ENCODE measurements around the gene ANO10.
"Not testable (repeated sequence)": the region's sequence is repeated elsewhere in the genome, so short reads cannot be mapped to it uniquely, and the experiment has no call there.

ANO10 gene

DNA sequence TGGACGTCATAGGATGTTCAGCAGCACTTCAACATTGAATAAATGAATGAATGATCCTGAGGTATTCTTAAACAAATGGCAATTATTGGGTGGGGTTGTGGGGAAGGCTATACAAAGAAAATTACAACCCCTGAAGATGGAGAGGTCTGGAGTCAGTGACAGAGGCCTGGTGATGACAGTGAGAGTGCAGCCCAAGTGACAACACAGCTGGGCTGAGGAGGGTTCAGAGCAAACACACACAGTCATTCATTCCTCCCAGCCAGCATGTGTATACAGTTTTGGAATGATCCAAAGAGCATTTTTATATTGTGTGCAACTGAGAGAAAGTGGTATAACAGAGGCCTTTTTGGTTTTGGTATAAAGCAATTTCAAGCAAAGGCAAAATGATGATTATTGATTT, 148.1 kb downstream of the ANO10 start:
- no peak for DNase-seq (ENCODE audit: low spot score)

DNA sequence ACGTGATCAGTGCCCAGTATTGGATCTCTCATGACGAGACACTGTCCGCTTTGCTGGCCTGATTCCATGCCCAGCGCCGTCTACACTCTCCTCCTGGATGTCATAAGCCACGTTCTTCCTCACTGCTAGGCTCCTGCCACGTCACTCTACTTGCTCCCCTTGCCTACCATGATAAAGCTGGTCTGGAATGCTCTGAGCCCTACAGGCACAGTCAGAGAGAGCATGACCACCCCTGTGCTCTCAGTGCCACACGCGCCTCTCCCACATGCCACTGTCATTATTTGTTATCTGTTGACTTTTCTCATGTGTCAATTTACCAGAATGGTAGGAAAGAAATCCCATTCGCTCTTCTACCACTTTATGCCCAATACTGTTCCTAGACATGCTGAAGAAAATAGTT, 148.6 kb downstream of the ANO10 start:
- no peak for DNase-seq (ENCODE audit: low spot score)

DNA sequence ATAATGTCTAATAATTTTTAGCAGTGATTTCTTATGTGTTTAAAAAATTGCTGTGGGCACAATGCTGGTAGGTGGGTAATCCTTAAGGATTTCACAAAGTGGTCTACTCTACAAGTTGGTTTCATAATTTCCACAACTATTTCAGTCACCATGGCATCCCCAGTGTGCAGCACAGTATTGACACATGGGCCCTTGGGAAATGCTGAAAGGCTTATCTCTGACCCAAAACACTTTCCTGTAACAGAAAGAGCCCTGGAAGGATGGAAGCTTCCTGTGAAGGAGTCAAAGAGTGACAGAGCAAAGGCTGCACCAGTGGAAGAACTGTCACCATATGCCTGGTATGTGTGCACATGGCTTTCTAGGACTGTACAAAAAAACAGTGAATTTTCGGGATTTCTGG, 153.7 kb downstream of the ANO10 start:
- no peak for DNase-seq (ENCODE audit: low spot score)

DNA sequence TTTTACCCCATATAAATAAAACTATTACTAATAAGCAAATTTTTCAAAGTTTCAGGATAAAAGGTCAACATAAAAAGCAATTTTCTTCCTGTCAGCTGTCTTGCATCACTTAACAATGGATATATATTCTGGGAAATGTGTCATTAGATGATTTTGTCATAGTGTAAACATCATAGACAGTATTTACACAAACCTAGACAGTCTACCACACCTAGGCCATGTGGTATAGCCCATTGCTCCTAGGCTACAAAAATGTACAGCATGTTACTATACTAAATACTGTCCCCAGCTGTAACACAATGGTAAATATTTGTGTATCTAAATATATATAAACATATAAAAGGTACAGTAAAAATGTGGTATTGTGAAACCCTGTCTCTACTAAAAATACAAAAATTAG, 156.7 kb downstream of the ANO10 start:
- DNase-seq (ENCODE audit: low spot score): no peak

DNA sequence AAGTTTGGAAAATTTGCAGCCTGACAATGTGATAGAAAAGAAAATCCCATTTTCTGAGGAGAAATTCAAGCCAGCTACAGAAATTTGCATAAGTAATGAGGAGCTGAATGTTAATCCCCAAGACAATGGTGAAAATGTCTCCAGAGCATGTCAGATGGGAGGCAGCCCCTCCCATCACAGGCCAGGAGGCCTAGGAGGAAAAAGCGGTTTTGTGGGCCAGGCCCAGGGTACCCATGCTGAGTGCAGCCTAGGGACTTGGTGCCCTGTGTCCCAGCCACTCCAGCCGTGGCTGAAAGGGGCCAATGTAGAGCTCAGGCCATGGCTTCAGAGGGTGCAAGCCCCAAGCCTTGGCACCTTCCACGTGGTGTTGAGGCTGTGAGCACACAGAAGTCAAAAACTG, 159.2 kb downstream of the ANO10 start:
- DNase-seq (ENCODE audit: low spot score): not testable (repeated sequence)

DNA sequence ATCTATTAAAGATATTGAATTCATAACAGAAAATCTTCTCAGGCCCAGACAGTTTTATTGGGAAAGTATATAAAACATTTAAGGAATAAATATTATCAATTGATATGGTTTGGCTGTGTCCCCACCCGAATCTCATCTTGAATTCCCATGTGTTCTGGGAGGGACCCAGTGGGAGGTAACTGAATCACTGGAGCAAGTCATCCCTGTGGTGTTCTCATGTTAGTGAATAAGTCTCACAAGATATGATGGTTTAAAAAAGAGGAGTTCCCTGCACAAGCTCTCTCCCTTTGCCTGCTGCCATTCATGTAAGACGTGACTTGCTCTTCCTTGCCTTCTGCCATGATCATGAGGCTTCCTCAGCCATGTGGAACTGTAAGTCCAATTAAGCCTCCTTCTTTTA, 160.5 kb downstream of the ANO10 start:
- DNase-seq (ENCODE audit: low spot score): no peak

DNA sequence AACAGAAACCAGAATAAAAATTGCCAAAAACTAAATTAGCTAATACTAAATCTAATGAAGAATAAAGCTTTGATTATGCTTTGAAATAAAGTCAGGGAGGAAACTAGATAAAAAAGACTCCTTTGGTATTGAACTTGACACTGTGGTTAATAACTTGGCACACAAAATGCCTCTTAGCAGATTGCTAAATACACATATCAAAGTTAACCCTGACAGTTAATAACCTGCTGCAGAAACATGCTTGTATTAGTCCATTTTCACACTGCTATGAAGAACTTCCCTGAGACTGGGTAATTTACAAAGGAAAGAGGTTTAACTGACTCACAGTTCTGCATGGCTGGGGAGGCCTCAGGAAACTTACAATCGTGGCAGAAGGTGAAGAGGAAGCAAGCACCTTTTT, 164.8 kb downstream of the ANO10 start:
- not testable (repeated sequence) for DNase-seq (ENCODE audit: low spot score)

DNA sequence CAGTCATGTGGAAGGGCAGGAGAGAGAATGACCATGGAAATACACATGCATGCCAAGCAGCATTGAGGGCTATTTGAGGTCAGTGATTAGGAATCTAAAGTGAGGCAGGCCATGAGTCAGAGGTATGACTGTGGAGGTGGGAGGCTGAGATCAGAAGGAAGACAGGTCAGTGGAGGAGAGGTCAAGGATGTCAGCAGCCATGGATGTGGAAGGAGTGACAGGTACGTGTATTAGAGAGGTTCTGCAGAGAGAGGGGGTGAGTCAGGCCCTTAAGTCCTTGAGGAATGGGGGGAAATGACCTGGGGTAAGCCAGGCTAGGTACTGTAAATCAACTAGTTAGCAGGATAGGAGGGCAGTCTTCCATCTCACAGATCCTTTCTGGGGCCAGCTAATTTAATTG, 166.6 kb downstream of the ANO10 start:
- DNase-seq (ENCODE audit: low spot score): peak; percentile 8

DNA sequence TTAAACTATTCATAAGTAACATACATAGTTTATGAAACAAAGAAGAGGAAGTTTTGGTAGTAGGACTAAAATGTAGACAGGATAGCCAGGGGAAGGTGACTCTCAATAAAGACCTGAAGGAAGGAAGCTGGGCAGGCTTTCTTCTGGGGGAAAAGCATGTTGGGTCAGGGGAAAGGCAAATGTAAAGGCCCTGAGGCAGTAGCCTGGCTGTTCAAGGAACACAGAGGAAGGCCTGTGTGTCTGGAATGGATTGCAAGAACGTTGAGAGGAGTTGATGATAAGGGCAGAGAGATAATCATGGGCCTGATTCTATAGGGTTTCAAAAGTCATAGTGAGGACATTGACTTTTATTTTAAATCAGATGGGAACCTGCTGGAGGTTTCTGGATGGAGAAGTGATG, 167.8 kb downstream of the ANO10 start:
- no peak for DNase-seq (ENCODE audit: low spot score)

DNA sequence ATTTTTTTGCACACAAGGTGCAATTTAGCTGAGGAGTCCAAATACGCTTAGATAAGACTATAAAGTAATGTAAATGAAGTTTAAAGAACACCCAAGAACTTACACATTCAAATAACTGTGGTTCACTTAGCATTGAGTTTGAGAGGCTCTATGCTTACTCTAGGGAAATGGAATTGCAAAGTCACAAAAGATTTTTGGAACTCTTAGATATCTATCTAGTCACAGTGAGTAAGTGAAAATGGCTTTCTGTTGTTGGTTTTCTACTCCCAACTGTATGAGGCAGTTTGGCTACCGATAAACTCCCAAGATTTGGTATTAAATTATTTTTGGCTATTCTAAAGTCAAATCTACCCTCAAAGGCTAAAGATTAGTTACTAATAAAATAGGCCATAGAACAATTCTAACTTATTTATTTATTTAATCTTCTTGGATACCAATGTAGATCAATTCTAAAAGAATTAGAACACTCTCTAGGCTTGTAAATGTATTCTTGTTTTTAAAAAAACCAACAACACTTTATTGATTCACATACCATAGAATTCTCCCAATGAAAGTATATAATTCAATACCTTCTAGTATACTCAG, 170.0 kb downstream of the ANO10 start:
- DNase-seq (ENCODE audit: low spot score): no peak

DNA sequence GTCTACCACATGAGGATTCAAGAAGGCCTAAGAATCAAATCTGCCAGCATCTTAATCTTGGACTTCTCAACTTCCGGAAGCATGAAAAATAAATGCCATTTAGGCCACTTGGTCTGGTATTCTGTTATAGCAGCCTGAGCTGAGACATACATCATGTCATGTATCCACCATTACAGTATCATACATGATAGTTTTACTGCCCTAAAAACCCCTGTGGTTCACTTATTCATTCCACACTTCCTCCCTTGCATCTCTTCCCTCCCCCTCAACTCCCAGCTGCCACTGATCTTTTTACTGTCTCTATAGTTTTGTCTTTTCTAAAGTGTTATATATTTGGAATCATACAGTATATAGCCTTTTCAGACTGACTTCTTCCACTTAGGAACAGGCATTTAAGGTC, 173.7 kb downstream of the ANO10 start:
- no peak for DNase-seq (ENCODE audit: low spot score)

DNA sequence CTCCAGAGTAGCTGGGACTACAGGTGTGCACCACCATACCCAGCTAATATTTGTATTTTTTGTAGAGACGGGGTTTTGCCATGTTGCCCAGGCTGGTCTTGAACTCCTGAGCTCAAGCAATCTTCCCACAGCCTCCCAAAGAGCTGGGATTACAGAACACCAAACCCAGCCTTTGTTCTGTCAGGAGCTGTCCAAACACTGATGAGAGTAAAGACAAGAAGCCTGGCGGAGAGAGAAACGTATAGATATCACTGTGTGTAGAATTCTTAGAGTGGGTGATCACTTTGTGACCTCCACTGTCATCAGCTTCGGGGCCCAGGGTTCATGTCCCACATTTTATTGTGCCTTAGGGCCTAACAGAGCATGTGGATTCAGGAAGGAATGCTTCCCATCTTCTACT, 176.0 kb downstream of the ANO10 start:
- DNase-seq (ENCODE audit: low spot score): no peak

DNA sequence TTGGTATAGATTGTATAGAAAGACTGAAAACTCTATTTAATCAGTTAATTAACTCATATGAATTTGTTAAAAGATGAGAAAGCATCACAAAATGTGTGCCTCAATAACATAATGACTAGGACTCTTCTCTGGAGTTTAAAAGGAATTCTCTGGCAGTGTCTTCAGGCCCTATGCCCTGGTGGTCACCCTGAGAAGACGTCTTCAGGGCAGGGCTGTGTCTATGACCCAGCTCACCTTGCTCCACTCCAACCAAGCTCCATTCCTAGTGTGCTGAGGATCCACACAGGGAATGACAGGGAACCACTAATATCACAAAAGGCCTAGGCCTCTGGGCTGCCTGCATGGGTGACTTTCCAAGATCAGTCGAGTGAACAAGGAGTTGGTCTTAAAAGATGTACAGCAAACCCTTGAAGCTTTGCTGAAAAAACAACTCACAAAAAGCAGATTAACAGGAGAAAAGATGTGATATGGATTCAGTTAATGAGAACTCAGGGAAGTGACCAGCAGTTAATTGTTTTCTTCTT, 178.9 kb downstream of the ANO10 start:
- DNase-seq (ENCODE audit: low spot score): no peak

DNA sequence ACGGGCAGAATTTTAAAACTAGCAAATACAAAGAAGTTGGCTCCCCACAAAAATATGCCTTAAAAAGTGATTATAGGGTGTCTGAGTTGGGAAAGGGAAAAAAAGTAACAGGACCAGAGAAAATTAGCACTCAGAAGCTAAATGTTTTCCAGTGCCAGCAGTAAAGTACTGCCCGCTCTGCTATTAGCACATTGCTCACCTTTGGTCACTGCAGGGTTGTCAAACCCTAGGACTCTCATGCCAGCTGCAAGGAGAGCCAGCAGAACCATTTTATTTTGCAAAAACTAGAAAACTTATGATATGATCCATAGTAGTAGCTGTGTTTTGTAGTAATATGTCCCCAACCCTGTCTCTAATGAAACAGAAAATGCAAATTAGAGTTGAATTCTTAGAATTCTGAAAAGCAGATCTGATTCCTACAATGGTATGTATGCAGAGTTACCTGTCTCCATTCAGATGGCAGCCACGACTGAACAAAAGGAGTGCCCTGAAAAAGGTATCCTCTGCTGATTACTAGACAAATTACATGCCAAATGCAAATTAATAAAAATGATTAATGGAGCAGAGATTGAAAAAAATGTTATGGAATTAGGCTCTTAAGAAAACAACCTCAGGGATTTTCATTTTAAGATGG, 185.2 kb downstream of the ANO10 start:
- no peak for DNase-seq (ENCODE audit: low spot score)

DNA sequence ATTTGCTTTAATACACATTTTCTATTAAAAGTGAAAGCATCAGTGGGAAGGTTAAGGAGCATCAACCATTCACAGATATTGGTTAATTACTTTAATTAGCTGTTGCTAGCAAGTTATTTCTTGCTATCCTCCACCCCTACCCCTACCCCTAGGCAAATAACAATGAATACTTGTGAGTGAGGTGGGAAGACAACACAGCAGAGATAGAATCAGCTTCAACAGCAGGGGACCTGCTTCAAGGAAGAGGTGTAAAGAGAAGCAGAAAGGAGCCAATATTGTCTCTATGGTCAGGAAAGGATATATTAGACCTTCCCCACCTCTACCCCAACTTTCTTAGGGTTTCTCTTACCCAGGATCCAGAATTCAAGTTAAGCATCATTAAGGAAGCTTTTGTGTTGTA, 186.1 kb downstream of the ANO10 start:
- DNase-seq (ENCODE audit: low spot score): no peak

DNA sequence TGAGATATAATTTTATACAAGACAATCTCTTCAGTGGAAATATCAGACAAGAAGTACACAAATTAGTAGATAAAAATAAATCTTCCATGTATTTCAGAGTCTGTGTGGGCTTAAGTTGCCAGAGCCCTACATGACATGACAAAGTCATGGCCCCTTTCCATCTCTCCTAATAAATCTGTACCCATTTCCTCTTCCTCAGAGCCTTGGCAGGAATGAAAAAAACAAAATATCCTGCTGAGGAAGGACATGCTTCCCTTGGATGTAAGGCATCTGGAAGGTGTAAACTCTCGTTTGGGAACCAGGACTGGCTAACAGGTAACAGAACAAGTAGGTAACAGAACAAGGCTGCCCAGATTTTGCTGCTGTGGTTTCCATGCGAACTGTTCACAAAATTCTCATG, 187.4 kb downstream of the ANO10 start:
- no peak for DNase-seq (ENCODE audit: low spot score)

DNA sequence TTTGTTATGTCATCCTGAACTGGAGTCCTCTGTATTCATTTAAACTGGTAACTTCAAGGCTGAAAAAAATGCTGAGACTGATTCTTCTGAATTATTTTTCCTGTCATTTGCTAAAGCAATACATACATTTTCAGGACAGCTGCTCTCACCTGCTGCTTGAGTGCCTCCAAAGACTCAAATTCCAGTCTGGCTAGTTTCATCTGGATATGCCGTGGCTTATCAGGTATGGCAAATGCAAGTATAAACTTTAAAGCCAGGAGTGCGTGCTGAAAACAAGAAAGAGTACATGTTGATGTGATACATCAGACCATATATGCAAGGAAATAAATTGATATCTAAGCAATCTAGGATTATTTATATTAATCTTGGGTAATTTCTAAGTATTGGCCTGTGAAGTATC, 189.3 kb downstream of the ANO10 start:
- DNase-seq (ENCODE audit: low spot score): no peak

DNA sequence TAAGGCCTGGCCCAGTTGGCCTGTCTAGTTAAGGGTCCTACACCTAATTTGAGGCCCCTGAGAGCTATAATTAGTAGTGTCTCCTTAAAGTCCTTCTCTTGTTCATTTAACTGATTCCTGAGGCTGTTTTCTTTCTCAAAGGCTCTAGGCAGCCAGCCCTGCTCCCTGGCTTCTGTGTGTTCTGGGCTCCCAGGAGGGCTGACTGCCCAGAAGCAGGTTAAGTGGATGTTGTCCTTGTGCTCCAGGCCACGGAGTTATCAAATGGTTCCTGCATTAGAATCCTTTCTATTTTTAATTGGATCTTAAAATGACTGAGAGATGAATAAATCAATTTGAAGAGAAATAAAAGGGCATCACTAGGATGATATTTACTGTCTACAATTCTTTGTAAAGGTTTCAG, 195.4 kb downstream of the ANO10 start:
- no peak for DNase-seq (ENCODE audit: low spot score)

DNA sequence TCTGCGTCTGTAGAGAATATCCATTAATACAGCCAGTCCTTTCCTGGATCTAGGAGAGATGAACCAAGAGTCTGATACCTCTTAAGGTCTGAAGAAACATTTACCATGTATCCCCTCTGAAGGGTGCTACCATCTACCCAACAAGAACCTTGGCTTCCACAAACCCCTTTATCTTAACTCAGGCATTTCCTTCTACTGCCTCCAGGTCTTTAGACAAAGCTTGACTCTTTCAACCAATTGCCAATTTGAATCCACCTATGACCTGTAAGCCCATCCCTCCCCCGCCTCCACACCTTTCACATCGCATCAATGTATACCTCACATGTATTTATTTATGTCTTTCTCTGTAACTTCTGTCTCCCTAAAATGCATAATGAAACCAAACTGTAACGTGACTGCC, 196.0 kb downstream of the ANO10 start:
- no peak for DNase-seq (ENCODE audit: low spot score)

DNA sequence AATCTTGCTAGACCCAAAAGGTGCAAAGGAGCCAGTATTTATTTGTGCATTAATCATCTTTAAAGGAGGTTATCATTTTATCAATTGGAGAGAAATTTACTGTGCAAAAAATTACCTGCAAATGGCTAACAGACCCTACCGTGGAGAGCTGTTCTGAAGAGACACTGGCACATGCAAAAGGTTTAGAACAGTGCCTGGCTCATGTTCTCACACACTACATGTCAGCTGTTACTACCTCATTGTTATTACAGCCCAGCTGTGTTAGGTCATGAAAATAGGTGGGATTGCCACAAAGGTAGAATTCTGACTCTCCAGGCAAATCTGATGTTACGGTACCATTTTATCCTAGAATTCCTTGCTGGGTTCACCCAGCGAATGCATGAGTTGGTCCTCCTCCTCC, 198.2 kb downstream of the ANO10 start:
- no peak for DNase-seq (ENCODE audit: low spot score)

DNA sequence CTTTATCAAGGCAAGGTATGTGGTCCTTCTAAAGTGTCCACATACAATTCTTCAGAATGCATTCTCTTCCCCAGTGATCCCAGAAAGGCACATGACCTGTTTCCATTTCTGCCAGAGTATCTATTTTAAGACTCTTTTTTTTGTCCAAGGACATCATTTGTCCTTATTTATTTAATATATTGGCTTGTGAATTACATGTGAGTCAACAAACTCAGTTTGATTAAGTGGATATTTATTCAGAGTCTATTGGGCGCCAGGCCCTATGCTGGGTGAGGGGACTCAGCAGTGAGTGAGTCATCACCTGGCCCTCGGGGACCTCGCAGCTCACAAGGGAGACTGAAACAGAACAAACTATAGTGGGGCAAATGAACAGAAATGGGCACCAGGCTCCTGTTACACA, 198.7 kb downstream of the ANO10 start:
- peak; percentile 69 for DNase-seq (ENCODE audit: low spot score)

DNA sequence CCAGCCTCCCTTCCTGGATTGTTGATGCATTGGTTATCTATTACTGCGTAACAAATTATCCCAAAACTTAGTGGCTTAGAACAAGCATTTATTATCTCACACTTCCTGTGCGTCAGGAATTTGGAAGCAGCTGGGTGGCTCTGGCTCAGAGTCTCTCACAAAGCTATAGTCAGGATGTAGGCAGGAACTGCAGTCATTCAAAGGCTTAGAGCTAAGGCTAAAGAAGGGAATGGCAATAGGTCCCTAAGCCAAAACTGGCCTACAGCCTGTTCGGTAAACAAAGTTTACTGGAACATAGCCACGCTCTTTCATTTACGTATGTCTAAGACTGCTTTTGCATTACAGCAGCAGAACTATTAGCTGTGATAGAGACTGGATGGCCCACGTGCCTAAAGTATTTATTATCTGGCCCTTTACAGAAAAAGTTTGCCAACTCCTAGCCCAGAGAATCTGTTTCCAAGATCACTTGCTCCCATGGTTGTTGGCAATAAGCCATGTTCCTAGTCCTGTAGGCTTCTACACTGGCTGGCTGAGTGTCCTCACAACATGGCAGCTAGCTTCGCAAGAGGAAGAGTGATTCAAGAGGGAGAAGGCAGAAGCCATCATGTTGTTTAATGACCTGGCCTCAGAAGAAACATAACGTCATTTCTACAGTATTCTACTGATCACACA, 203.1 kb downstream of the ANO10 start:
- DNase-seq (ENCODE audit: low spot score): no peak

DNA sequence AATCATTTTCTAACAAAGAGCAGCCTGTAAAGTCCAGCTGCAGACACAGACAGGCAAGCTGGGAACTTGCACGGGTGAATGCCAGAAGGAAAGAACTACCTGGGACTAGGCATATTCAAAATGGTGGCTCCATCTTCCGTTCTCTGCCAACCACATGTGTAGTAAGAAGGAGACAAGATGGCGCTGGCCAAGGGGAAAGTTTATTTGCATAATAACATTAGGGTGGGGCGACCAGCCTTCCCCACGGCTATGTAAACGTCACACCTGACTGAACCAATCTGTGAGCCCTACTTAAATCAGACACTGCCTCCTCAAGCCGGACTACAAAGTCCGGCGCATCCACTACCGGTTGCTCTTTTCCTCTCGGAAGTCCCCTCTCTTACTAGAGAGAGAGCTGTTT, 204.7 kb downstream of the ANO10 start:
- no peak for DNase-seq (ENCODE audit: low spot score)

DNA sequence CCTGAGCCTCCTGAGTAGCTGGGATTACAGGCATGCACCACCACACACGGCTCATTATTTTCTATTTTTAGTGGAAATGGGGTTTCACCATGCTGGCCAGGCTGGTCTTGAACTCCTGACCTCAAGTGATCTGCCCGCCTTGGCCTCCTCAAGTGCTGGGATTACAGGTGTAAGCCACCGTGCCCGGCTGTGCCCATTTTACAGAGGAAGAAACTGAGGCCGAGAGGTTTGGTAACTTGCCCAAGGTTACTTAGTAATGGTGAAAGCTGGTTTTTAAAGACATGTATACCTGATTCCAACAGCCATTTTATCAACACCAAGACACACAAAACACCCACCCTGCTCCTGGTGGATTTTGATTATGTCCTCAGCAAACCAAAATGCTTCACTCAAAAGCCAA, 206.7 kb downstream of the ANO10 start:
- no peak for DNase-seq (ENCODE audit: low spot score)
